AG04450 (cell line): Measurements from ENCODE around the gene SMIM14. TPM values are rescaled to one million over a fixed set of nuclear protein-coding genes. Genes with fewer than 3 reads are reported as not detected.
"Not testable (repeated sequence)": the region's sequence is repeated elsewhere in the genome, so short reads cannot be mapped to it uniquely, and the experiment has no call there.

Experiments used
- CTCF ChIA-PET: fragments of 300-600, 350-600 bp; formaldehyde crosslinking; extraction: SDS; loops from one replicate; lab custom pipeline; 2022; ENCODE audit warnings: antibody characterized with exemption, inconsistent platforms; lab: Charles Lee
- POLR2A ChIA-PET: fragments of 350-600 bp; formaldehyde crosslinking; extraction: SDS; loops from one replicate; lab custom pipeline; 2021; ENCODE audit warnings: antibody characterized with exemption, inconsistent platforms; lab: Yijun Ruan, JAX
- DNase-seq: peaks from one replicate; pipeline ENCODE4 v3.0.0-alpha.2; 2011; ENCODE audit warnings: low read depth, low spot score
- H3K27ac ChIP-seq: one replicate; pipeline ENCODE4 v1.5.1; 2012; ENCODE audit warnings: low read depth, low read length, control low read depth
- H3K27me3 ChIP-seq: one replicate; pipeline ENCODE4 v1.6.0; 2012; ENCODE audit warnings: low read length; ENCODE audit not compliant: control insufficient read depth, insufficient read depth
- H3K4me3 ChIP-seq: 2 replicates; pipeline ENCODE4 v1.5.1; 2011; ENCODE audit warnings: mild to moderate bottlenecking, low read depth, low read length, control low read depth
- H3K9me3 ChIP-seq: 2 replicates; pipeline ENCODE4 v1.5.1; 2012; ENCODE audit warnings: low read length; ENCODE audit not compliant: control insufficient read depth, insufficient read depth
- polyA plus RNA-seq: library from polyadenylated mRNA; depleted of rRNA; stranded (reverse); fragments of >200 nt; gene quantifications from 2 replicates; pipeline ENCODE4 v1.2.3, GENCODE V29; 2011
- TF ChIP-seq, protein P1 (sequence below): IDR thresholded peaks from 2 replicates; pipeline ENCODE4 v1.5.1; 2011; ENCODE audit warnings: low read depth, low read length, control low read depth, inconsistent platforms

Gene SMIM14
- polyA plus RNA-seq, 1 experiment = 53.7 TPM

GRCh38 chr4:39660045-39660444 lies 21.4 kb upstream of the SMIM14 start:
- H3K27me3 ChIP-seq = no peaks in the 10 kb centered on the region
- no peaks in the 10 kb centered on the region for H3K9me3 ChIP-seq
- CTCF ChIA-PET = interaction anchor here (1.0 to 1.5 kb wide), 2 partner anchors 191 kb away, joined by 4 to 11 read pairs; no protein-coding TSS in a partner anchor
- H3K27ac ChIP-seq = no peak overlapping the region
- POLR2A ChIA-PET = interaction anchor here (0.6 kb wide), 1 partner anchor 133 kb away, joined by 3 read pairs; the partner anchor contains the start of gene UGDH
- DNase-seq = no peak
- no peak overlapping the region for H3K4me3 ChIP-seq
- TF ChIP-seq, protein P1, sequence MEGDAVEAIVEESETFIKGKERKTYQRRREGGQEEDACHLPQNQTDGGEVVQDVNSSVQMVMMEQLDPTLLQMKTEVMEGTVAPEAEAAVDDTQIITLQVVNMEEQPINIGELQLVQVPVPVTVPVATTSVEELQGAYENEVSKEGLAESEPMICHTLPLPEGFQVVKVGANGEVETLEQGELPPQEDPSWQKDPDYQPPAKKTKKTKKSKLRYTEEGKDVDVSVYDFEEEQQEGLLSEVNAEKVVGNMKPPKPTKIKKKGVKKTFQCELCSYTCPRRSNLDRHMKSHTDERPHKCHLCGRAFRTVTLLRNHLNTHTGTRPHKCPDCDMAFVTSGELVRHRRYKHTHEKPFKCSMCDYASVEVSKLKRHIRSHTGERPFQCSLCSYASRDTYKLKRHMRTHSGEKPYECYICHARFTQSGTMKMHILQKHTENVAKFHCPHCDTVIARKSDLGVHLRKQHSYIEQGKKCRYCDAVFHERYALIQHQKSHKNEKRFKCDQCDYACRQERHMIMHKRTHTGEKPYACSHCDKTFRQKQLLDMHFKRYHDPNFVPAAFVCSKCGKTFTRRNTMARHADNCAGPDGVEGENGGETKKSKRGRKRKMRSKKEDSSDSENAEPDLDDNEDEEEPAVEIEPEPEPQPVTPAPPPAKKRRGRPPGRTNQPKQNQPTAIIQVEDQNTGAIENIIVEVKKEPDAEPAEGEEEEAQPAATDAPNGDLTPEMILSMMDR = no peak

GRCh38 chr4:39658756-39659155 lies 20.1 kb upstream of the SMIM14 start:
- DNase-seq = no peak
- CTCF ChIA-PET = interaction anchor here (0.6 to 1.3 kb wide), 3 partner anchors 189 to 1574 kb away, joined by 3 to 11 read pairs (median 9); no protein-coding TSS in a partner anchor
- no peaks in the 10 kb centered on the region for H3K27me3 ChIP-seq
- no peak overlapping the region for H3K4me3 ChIP-seq
- H3K27ac ChIP-seq = no peak overlapping the region
- POLR2A ChIA-PET = no interaction called here
- H3K9me3 ChIP-seq = no peaks in the 10 kb centered on the region
- TF ChIP-seq, protein P1 = peak; percentile 40

DNA sequence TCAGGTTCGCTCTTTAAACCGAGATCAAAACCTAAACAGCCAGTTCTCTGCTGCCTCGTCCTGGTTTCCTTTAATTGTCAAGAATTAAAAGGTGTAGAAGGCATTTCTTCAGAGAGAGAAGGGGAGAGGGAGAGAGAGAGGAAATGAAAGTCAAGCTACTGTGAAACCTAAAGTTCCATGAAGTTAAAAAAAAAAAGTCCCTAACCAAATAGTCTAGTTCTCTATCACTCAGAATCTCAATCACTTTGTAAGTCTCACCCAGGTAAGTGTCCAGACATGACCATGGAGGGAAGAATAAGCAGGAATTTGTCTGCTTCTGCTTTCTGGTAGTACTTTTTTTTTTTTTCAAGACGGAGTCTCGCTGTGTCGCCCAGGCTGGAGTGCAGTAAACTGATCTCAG lies 18.8 kb upstream of the SMIM14 start:
- H3K27me3 ChIP-seq = no peaks in the 10 kb centered on the region
- no peak for DNase-seq
- POLR2A ChIA-PET = interaction anchor here (0.7 kb wide), 1 partner anchor 75 kb away, joined by 4 read pairs; no protein-coding TSS in a partner anchor
- no peak overlapping the region for H3K27ac ChIP-seq
- no peaks in the 10 kb centered on the region for H3K9me3 ChIP-seq
- TF ChIP-seq, protein P1 = no peak
- CTCF ChIA-PET = interaction anchor here (1.3 kb wide), 1 partner anchor 188 kb away, joined by 9 read pairs; no protein-coding TSS in a partner anchor
- H3K4me3 ChIP-seq = no peak overlapping the region

DNA sequence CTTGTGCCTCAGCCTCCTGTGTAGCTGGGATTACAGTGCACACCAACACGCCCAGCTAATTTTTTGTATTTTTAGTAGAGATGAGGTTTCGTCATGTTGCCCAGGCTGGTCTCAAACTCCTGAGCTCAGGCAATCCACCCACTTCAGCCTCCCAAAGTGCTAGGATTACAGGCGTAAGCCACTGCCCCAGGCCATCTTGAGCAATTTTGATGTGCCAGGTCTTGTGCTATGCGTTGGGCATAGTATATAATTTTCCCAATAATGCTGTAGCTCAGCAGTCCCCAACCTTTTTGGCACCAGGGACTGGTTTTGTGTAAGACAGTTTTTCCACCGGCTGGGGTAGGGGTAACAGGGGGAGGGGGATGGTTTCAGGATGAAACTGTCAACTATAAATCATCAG lies 18.0 kb upstream of the SMIM14 start:
- DNase-seq, H3K27me3 ChIP-seq, H3K9me3 ChIP-seq, POLR2A ChIA-PET, H3K27ac ChIP-seq, H3K4me3 ChIP-seq: not testable (repeated sequence)
- CTCF ChIA-PET = interaction anchor here (0.7 kb wide), 1 partner anchor 205 kb away, joined by 3 read pairs; no protein-coding TSS in a partner anchor

DNA sequence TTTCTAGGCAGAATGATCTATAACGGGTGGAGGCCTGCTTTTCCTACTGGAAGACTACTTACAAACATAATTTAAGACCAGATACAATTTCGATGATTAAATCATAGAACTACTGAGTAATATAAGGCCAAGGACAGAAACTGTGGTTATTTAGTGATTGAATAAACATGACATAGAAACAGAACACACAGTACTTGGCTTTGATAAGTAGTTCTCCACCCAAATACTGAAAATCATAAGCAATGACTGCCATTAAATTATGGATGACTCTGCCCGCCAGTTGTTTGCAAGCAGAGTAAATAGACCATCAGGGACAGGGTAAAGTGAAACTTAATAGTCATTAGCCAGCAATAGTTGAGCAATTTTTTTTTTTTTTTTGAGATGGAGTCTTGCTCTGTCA lies 17.2 kb upstream of the SMIM14 start:
- ChIA-PET POLR2A (no interaction called here), CTCF (no interaction called here)
- TF ChIP-seq, protein P1 = no peak
- H3K27me3 ChIP-seq = no peaks in the 10 kb centered on the region
- no peaks in the 10 kb centered on the region for H3K9me3 ChIP-seq
- no peak for DNase-seq
- H3K27ac ChIP-seq = no peak overlapping the region
- H3K4me3 ChIP-seq = no peak overlapping the region
